ENCODE results near the gene PRKAR1B. TPM values are rescaled to one million over a fixed set of nuclear protein-coding genes. Genes with fewer than 3 reads are reported as not detected.

Gene PRKAR1B
- total and polyA plus RNA-seq, 7 donors, result 1.4 to 4.6 (median 1.9) TPM

- no peak overlapping the region for H3K27ac ChIP-seq
- H3K27me3 ChIP-seq (ENCODE audit: insufficient read depth in 3 of 3, low read length in 2 of 3), result peaks cover 0 to 8% (median 2%) of the 10 kb centered on the region in 3 donors
- intact Hi-C loops (cut with DNase I), result no loop called here
- TF ChIP-seq, protein P1, sequence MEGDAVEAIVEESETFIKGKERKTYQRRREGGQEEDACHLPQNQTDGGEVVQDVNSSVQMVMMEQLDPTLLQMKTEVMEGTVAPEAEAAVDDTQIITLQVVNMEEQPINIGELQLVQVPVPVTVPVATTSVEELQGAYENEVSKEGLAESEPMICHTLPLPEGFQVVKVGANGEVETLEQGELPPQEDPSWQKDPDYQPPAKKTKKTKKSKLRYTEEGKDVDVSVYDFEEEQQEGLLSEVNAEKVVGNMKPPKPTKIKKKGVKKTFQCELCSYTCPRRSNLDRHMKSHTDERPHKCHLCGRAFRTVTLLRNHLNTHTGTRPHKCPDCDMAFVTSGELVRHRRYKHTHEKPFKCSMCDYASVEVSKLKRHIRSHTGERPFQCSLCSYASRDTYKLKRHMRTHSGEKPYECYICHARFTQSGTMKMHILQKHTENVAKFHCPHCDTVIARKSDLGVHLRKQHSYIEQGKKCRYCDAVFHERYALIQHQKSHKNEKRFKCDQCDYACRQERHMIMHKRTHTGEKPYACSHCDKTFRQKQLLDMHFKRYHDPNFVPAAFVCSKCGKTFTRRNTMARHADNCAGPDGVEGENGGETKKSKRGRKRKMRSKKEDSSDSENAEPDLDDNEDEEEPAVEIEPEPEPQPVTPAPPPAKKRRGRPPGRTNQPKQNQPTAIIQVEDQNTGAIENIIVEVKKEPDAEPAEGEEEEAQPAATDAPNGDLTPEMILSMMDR (IDR thresholded peaks at IDR 0.05), result no peak
- H3K9me3 ChIP-seq, result no peaks in the 10 kb centered on the region
- H3K4me3 ChIP-seq, result no peak overlapping the region
- ATAC-seq, result no peak
- H3K4me1 ChIP-seq, result peaks cover 7% of the 10 kb centered on the region
- WGBS, 3 donors, result 92 to 97% (median 96%) methylated on average over 4 of the region's 4 CpGs
- DNase-seq, result no peak
- H3K36me3 ChIP-seq (ENCODE audit: insufficient read depth in 1 of 2, low read depth in 1 of 2), result no peaks in the 10 kb centered on the region
Measured at GRCh38 chr7:586494-586893, 140.6 kb downstream of the PRKAR1B start.

GRCh38 chr7:585873-586272 is 141.2 kb downstream of the PRKAR1B start:
- intact Hi-C loops (cut with DNase I), result no loop called here
- 80 to 96% (median 96%) methylated on average over 6 of the region's 6 CpGs for WGBS, 3 donors
- H3K36me3 ChIP-seq (ENCODE audit: insufficient read depth in 1 of 2, low read depth in 1 of 2), result no peaks in the 10 kb centered on the region
- ATAC-seq, result no peak
- TF ChIP-seq, protein P1 (IDR thresholded peaks at IDR 0.05), result no peak
- H3K27ac ChIP-seq, result no peak overlapping the region
- no peak for DNase-seq
- H3K9me3 ChIP-seq, result no peaks in the 10 kb centered on the region
- peaks cover under 1% of the 10 kb centered on the region for H3K4me1 ChIP-seq
- H3K4me3 ChIP-seq, result no peak overlapping the region
- peaks cover 0 to 2% (median 0%) of the 10 kb centered on the region in 3 donors for H3K27me3 ChIP-seq (ENCODE audit: insufficient read depth in 3 of 3, low read length in 2 of 3)

- TF ChIP-seq, protein P1 (IDR thresholded peaks at IDR 0.05), result no peak
- no peak for DNase-seq
- no peak overlapping the region for H3K27ac ChIP-seq
- H3K36me3 ChIP-seq (ENCODE audit: insufficient read depth in 1 of 2, low read depth in 1 of 2), result no peaks in the 10 kb centered on the region
- ATAC-seq, result no peak
- no peaks in the 10 kb centered on the region for H3K27me3 ChIP-seq (ENCODE audit: insufficient read depth in 3 of 3, low read length in 2 of 3)
- no peak overlapping the region for H3K4me3 ChIP-seq
- intact Hi-C loops (cut with DNase I), result no loop called here
- no peaks in the 10 kb centered on the region for H3K9me3 ChIP-seq
- H3K4me1 ChIP-seq, result no peaks in the 10 kb centered on the region
- 88 to 92% (median 89%) methylated on average over 18 of the region's 18 CpGs for WGBS, 3 donors
Measured at GRCh38 chr7:585229-585711, 141.8 kb downstream of the PRKAR1B start.

DNA sequence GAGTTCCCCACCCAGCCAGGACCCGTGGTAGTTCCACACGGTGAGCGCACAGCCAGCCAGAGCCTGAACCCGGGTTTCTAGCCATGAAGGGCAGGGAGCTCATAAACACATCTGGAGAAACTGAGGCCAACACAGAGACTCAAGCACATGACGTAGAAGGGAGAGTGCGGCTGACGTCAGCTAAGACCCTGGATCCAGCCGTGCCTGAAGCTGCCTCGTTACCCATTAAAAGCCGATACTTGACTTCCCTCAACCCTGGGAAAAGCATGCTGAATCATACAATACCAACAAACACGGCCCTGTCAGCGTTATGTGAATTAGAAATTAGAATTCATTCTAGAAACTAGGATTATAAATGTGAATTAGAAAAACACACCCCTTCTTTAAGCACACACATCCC is 142.3 kb downstream of the PRKAR1B start:
- TF ChIP-seq, protein P1 (IDR thresholded peaks at IDR 0.05), result no peak
- intact Hi-C loops (cut with DNase I), result no loop called here
- DNase-seq (no peak), ATAC-seq (no peak)
- 94 to 95% (median 95%) methylated on average over 12 of the region's 12 CpGs for WGBS, 3 donors
- Histone ChIP-seq H3K27ac (no peak overlapping the region), H3K4me3 (no peak overlapping the region), H3K27me3 (ENCODE audit: insufficient read depth in 3 of 3, low read length in 2 of 3) (no peaks in the 10 kb centered on the region), H3K4me1 (no peaks in the 10 kb centered on the region), H3K36me3 (ENCODE audit: insufficient read depth in 1 of 2, low read depth in 1 of 2) (no peaks in the 10 kb centered on the region), H3K9me3 (no peaks in the 10 kb centered on the region)

DNA sequence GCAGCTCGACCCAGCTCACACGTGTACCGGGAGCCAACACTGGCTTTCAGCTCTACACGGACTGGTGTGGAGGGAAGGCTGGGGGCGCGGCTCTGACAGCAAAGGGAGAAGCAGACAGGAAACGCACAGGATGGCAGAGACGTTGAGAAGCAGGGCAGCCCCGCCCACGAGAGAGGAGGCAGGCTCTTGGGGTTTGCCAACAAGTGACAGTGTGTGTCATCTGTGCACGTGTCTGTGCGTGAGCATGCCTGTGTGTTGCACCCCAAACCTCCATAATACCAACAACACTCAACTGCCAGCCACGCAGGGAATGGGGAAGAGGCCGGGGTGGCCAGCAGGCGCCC is 143.0 kb downstream of the PRKAR1B start:
- no peaks in the 10 kb centered on the region for H3K4me1 ChIP-seq
- H3K27ac ChIP-seq, result no peak overlapping the region
- no peaks in the 10 kb centered on the region for H3K27me3 ChIP-seq (ENCODE audit: insufficient read depth in 3 of 3, low read length in 2 of 3)
- ATAC-seq (no peak), DNase-seq (peak in 1 of 2 donors; percentile 54)
- no peak overlapping the region for H3K4me3 ChIP-seq
- H3K9me3 ChIP-seq, result no peaks in the 10 kb centered on the region
- H3K36me3 ChIP-seq (ENCODE audit: insufficient read depth in 1 of 2, low read depth in 1 of 2), result no peaks in the 10 kb centered on the region
- TF ChIP-seq, protein P1 (IDR thresholded peaks at IDR 0.05), result no peak
- 84 to 88% (median 85%) methylated on average over 15 of the region's 15 CpGs for WGBS, 3 donors
- intact Hi-C loops (cut with DNase I), result no loop called here

Data from psoas muscle (tissue), 8 donors.